Stomach (tissue), 9 donors: Measurements from ENCODE around the gene PDE4B. TPM values are rescaled to one million over a fixed set of nuclear protein-coding genes. Genes with fewer than 3 reads are reported as not detected.
"Not testable (repeated sequence)": the region's sequence is repeated elsewhere in the genome, so short reads cannot be mapped to it uniquely, and the experiment has no call there.

Source experiments
- DNase-seq, 2 donors: peaks; one replicate each; pipeline versions ENCODE4 v3.0.0 to v3.0.0-alpha.2; 2013 to 2019
- H3K27ac ChIP-seq, 5 donors: fragments of 200-600 bp in 4 of 5; sonication (generic) in 4 of 5; one replicate each; pipeline ENCODE4 v1.5.1; 2013 to 2019; ENCODE audit warnings: mild to moderate bottlenecking in 1 of 5, moderate library complexity in 1 of 5
- H3K27me3 ChIP-seq, 3 donors: fragments of 200-600 bp; sonication (generic); one replicate each; pipeline ENCODE4 v1.5.1; 2017 to 2019; ENCODE audit warnings: mixed run types in 1 of 3
- H3K36me3 ChIP-seq, 4 donors: fragments of 200-600 bp; sonication (generic); 1 replicate in 3 of 4; 2 replicates in 1 of 4; pipeline ENCODE4 v1.5.1; 2016 to 2019
- H3K4me1 ChIP-seq, 4 donors: fragments of 200-600 bp; sonication (generic); one replicate each; pipeline ENCODE4 v1.5.1; 2016 to 2019
- H3K4me3 ChIP-seq, 4 donors: fragments of 200-600 bp; sonication (generic) in 3 of 4; one replicate each; pipeline ENCODE4 v1.5.1; 2016 to 2019; ENCODE audit warnings: mild to moderate bottlenecking in 1 of 4
- H3K9me3 ChIP-seq, 4 donors: fragments of 200-600 bp; sonication (generic); one replicate each; pipeline ENCODE4 v1.5.1; 2016 to 2019
- EP300 ChIP-seq: sonication (generic); formaldehyde crosslinking; IDR thresholded peaks from one replicate; pipeline ENCODE4 v1.6.1; 2017; ENCODE audit warnings: antibody characterized with exemption
- POLR2A ChIP-seq, 4 donors: fragments of 450-650 bp; IDR thresholded peaks; one replicate each; pipeline ENCODE4 v1.6.1; 2016; ENCODE audit warnings: antibody characterized with exemption in 4 of 4, control low read depth in 2 of 4, mild to moderate bottlenecking in 1 of 4, moderate library complexity in 1 of 4
- POLR2AphosphoS5 ChIP-seq, 3 donors: sonication (generic); formaldehyde crosslinking; IDR thresholded peaks; one replicate each; pipeline ENCODE4 v1.6.1; 2016; ENCODE audit warnings: antibody characterized with exemption in 3 of 3
- WGBS, 5 donors: extraction: QIAGEN DNeasy Blood & Tissue Kit in 3 of 5; methylation state at CpG; one replicate each; pipeline versions ENCODE4 v1.1.5 to v1.1.7; 2013 to 2018; 5-methylcytosine and 5-hydroxymethylcytosine counted together
- intact Hi-C: fragments of 100-400 bp; cut with DNase I; formaldehyde crosslinking; loops from one replicate; pipeline ENCODE4 v1.15.1; 2023; ENCODE audit warnings: low total_unique reads
- polyA plus RNA-seq, 3 donors: library from polyadenylated mRNA; stranded (reverse); fragments of 200-250 nt; gene quantifications; one replicate each; pipeline ENCODE4 v1.2.3, GENCODE V29; 2013
- total RNA-seq, 5 donors: library from RNA; depleted of rRNA; stranded (reverse); fragments of >200 nt; gene quantifications; one replicate each; pipeline versions ENCODE4 v1.1.0 to v1.2.3, GENCODE V29; 2014 to 2016
- TF ChIP-seq, protein P1 (sequence below), 7 experiments: fragments of 450-650 bp in 4 of 7; fragments of 200-600 bp in 3 of 7; sonication (generic) in 3 of 7; IDR thresholded peaks; one replicate each; pipeline ENCODE4 v1.5.1; 2016 to 2019; ENCODE audit warnings: antibody characterized with exemption in 7 of 7, control low read depth in 2 of 7, mild to moderate bottlenecking in 1 of 7
- donor health status: healthy with polysubstance abuse.
- donor health status: Bipolar disorder and iron deficiency.
- donor health status: healthy.

The PDE4B gene
- total and polyA plus RNA-seq, 8 donors: 0.45 to 34.3 (median 3.2) TPM

DNA sequence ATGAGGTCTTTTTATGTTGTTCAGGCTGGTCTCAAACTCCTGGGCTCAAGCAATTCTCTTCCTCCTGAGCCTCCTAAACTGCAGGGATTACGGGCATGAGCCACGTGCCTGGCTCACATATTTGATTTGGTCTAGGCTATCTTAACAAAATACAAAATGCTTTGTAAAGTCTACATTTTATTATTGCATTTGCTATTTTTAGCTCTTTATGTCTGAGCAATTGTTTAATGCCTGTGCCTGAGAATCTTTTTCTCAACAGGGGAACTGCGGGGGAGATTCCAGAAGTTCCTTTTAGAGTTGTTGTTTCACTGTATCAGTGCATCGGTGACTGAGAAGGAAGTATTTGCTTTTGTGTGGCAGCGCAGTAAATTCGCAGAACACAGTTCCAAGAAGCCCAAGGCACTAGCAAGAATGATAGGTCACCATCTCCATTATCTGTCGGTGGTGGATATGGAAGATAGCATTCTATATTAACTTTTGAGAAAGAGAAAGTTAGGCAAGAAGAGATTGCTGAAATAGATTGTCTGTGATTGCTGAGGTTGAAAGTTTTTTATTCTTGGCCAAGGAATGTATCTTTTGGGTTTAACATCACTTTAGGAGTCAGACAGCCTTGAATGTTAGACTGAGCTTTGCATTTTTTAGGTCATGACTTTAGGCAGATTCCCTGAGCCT lies 167.3 kb downstream of the PDE4B start:
- H3K4me1 ChIP-seq: peaks cover 0 to 10% (median 4%) of the 10 kb centered on the region in 4 donors
- no peaks in the 10 kb centered on the region for H3K27me3 ChIP-seq
- intact Hi-C loops: loop anchor here (5.0 to 10.0 kb wide), 2 partner anchors 282 to 485 kb away; no protein-coding TSS in a partner anchor
- WGBS, 5 donors: 22 to 46% (median 31%) methylated on average over 7 of the region's 7 CpGs
- H3K4me3 ChIP-seq: no peak overlapping the region
- peak overlapping the region in 1 of 5 donors; percentile 57 for H3K27ac ChIP-seq
- DNase-seq: peak; percentile 28 to 54
- TF ChIP-seq EP300 (no peak), POLR2AphosphoS5 (IDR thresholded peaks at IDR 0.05) (peak in 1 of 3 donors; percentile 22)
- H3K36me3 ChIP-seq: no peaks in the 10 kb centered on the region
- no peaks in the 10 kb centered on the region for H3K9me3 ChIP-seq

DNA sequence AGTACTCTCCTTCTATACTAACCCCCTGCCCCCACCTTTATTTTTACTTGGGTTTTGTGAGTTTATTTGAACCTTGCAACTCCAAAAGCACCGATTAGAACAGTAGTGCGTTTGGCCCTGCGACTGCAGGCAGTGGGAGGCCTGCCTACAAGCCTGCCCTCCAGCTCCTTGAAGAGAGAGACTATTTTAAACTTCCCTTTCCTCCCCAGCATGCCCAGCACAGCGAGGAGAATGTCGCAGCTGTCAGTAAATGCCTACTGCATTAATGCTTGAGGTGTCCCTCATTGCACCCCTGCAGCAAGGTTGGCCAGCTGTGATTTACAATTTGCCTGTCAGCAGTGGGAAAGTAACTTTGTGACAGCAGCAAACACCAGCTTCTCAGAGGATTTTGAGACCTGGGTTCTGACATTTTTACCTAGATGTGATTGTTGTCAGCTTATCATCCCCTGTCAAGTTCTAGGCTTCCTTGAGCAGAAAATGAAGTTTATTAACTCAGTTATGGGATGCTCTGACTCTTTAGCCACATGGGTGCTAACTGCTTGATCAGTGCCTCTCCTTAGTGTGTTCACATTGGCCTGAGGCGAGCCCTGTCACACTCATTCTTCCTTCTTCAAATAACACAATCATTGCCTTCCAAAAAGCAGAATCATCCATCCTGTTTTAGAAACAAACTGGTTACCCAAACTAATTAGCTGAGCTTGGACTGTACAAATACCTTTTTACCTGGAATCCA lies 170.6 kb downstream of the PDE4B start:
- Histone ChIP-seq H3K27ac (no peak overlapping the region), H3K27me3 (no peaks in the 10 kb centered on the region), H3K4me1 (peaks cover 0 to 10% (median 4%) of the 10 kb centered on the region in 4 donors), H3K4me3 (no peak overlapping the region), H3K36me3 (no peaks in the 10 kb centered on the region), H3K9me3 (no peaks in the 10 kb centered on the region)
- DNase-seq: no peak
- intact Hi-C loops: loop anchor here (5.0 kb wide), 1 partner anchor 279 kb away; no protein-coding TSS in a partner anchor
- TF ChIP-seq, protein P1, sequence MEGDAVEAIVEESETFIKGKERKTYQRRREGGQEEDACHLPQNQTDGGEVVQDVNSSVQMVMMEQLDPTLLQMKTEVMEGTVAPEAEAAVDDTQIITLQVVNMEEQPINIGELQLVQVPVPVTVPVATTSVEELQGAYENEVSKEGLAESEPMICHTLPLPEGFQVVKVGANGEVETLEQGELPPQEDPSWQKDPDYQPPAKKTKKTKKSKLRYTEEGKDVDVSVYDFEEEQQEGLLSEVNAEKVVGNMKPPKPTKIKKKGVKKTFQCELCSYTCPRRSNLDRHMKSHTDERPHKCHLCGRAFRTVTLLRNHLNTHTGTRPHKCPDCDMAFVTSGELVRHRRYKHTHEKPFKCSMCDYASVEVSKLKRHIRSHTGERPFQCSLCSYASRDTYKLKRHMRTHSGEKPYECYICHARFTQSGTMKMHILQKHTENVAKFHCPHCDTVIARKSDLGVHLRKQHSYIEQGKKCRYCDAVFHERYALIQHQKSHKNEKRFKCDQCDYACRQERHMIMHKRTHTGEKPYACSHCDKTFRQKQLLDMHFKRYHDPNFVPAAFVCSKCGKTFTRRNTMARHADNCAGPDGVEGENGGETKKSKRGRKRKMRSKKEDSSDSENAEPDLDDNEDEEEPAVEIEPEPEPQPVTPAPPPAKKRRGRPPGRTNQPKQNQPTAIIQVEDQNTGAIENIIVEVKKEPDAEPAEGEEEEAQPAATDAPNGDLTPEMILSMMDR (IDR thresholded peaks at IDR 0.05): no peak
- WGBS, 5 donors: 72 to 90% (median 79%) methylated on average over 6 of the region's 6 CpGs

DNA sequence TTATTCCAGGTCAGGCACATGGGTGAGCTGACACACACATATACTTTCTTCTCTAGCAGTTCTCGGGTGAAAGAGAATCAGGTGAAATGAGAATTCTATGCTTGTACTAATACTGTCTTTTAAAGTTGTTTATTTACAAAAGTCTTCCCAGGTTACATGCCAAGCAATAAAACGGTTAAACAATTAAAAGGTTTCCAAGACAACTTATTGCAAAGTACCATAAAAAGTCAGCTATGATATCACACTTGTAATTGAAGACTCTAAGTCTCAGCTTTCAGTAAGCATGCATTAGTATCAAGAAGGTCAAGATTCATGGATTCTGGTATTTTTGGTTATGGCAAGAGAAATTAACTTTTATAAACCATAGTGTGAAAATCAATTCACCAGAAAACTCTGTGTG lies 171.4 kb downstream of the PDE4B start:
- Histone ChIP-seq H3K4me3 (no peak overlapping the region), H3K4me1 (peaks cover 0 to 10% (median 4%) of the 10 kb centered on the region in 4 donors), H3K27me3 (no peaks in the 10 kb centered on the region), H3K27ac (no peak overlapping the region), H3K36me3 (no peaks in the 10 kb centered on the region), H3K9me3 (no peaks in the 10 kb centered on the region)
- no peak for DNase-seq
- intact Hi-C loops: loop anchor here (5.0 kb wide), 1 partner anchor 278 kb away; no protein-coding TSS in a partner anchor
- TF ChIP-seq EP300 (no peak), POLR2AphosphoS5 (IDR thresholded peaks at IDR 0.05) (no peak), POLR2A (IDR thresholded peaks at IDR 0.05) (no peak)
- TF ChIP-seq, protein P1 (IDR thresholded peaks at IDR 0.05): no peak
- 50 to 65% (median 56%) methylated on average over 2 of the region's 2 CpGs for WGBS, 5 donors

DNA sequence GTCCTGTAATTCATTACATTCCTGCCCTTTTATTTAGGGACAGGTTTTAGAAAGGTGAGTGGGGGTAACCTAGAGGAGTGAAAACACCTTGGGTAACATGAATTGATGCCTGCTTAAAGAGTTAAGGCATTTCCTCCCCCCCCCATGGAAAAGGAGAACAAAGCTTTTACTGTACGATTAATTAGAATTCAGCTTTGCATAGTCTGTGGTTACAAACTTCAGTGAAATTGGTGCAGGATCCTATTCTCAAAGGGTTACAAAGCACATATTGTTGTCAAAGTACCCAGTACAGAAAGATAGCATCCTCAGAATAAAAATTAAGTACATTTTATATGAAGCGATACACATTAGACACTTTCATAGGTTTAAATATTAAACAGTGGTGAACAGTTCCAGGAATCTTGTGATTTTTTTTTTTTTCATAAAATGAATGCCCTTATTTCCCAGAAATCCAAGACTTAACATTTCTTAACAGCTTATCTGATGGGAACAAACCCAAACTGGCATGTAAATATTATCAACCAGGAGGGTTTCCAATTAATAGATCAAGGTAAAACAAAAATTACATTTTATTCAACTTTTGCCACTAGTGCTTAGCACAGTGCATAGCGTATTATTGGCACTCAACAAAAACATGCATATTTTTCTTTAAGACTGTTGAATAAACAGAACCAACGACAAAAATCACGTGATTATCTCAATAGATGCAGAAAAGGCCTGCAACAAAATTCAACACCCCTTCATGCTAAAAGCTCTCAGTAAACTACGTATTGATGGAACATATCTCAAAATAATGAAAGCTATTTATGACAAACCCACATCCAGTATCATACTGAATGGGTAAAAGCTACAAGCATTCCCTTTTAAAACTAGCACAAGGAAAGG lies 172.7 kb downstream of the PDE4B start:
- intact Hi-C loops: no loop called here
- Histone ChIP-seq H3K36me3 (no peaks in the 10 kb centered on the region), H3K4me3 (no peak overlapping the region), H3K9me3 (no peaks in the 10 kb centered on the region), H3K4me1 (peaks cover 0 to under 1% (median 0%) of the 10 kb centered on the region in 4 donors), H3K27ac (no peak overlapping the region), H3K27me3 (no peaks in the 10 kb centered on the region)
- 28 to 49% (median 40%) methylated on average over 6 of the region's 6 CpGs for WGBS, 5 donors
- DNase-seq: no peak
- TF ChIP-seq POLR2A (IDR thresholded peaks at IDR 0.05) (no peak), EP300 (no peak), POLR2AphosphoS5 (IDR thresholded peaks at IDR 0.05) (no peak)
- TF ChIP-seq, protein P1 (IDR thresholded peaks at IDR 0.05): no peak

DNA sequence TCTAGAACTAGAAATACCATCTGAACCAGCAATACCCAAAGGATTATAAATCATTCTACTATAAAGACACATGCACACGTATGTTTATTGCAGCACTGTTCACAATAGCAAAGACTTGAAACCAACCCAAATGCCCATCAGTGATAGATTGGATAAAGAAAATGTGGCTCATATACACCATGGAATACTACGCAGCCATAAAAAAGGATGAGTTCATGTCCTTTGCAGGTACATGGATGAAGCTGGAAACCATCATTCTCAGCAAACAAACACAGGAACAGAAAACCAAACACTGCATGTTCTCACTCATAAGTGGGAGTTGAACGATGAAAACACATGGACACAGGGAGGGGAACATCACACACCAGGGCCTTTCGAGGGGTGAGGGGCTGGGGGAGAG lies 174.8 kb downstream of the PDE4B start:
- H3K9me3 ChIP-seq, intact Hi-C loops, DNase-seq, H3K27me3 ChIP-seq, H3K4me1 ChIP-seq, H3K27ac ChIP-seq, H3K36me3 ChIP-seq, H3K4me3 ChIP-seq: not testable (repeated sequence)
- WGBS, 5 donors: 93 to 96% (median 95%) methylated on average over 4 of the region's 4 CpGs
